ENCODE results near the gene PGF.

GRCh38 chr14:74956280-74957072 is 1.1 kb upstream of the PGF start:
- TF ChIP-seq CTCF (IDR thresholded peaks at IDR 0.05): no peak
- TF ChIP-seq POLR2A (IDR thresholded peaks at IDR 0.05): no peak
